Measurements from ENCODE around the gene ANKRD39. TPM values are rescaled to one million over a fixed set of nuclear protein-coding genes. Genes with fewer than 3 reads are reported as not detected.
"Not testable (repeated sequence)": the region's sequence is repeated elsewhere in the genome, so short reads cannot be mapped to it uniquely, and the experiment has no call there.

Gene ANKRD39
- total RNA-seq, 1 experiment from 2014 or later: 17.7 TPM

- no peak for DNase-seq (ENCODE audit: low spot score)
Observed at GRCh38 chr2:96870626-96871255, 12.9 kb upstream of the ANKRD39 start.

GRCh38 chr2:96869822-96870625 lies 12.2 kb upstream of the ANKRD39 start, which contains the start of gene SEMA4C:
Gene SEMA4C, minus strand, starts transcription at chr2:96870080. Its CDS starts 2,194 bp downstream, at chr2:96867886.
- DNase-seq (ENCODE audit: low spot score): no peak

GRCh38 chr2:96869281-96869821 lies 11.5 kb upstream of the ANKRD39 start:
- peak; percentile 52 for DNase-seq (ENCODE audit: low spot score)

- peak; percentile 93 for DNase-seq (ENCODE audit: low spot score)
Observed at GRCh38 chr2:96868555-96869280, 10.9 kb upstream of the ANKRD39 start.

GRCh38 chr2:96867756-96868554 lies 10.1 kb upstream of the ANKRD39 start:
- DNase-seq (ENCODE audit: low spot score): no peak

- DNase-seq (ENCODE audit: low spot score): no peak
Observed at GRCh38 chr2:96866986-96867755, 9.4 kb upstream of the ANKRD39 start.

- DNase-seq (ENCODE audit: low spot score): no peak
Observed at GRCh38 chr2:96866586-96866985, 8.8 kb upstream of the ANKRD39 start.

GRCh38 chr2:96866149-96866548 lies 8.3 kb upstream of the ANKRD39 start:
- no peak for DNase-seq (ENCODE audit: low spot score)

GRCh38 chr2:96865654-96866053 lies 7.8 kb upstream of the ANKRD39 start:
- DNase-seq (ENCODE audit: low spot score): no peak

GRCh38 chr2:96864343-96865091 lies 6.7 kb upstream of the ANKRD39 start:
- no peak for DNase-seq (ENCODE audit: low spot score)

- DNase-seq (ENCODE audit: low spot score): no peak
Observed at GRCh38 chr2:96863575-96864342, 5.9 kb upstream of the ANKRD39 start.

GRCh38 chr2:96863056-96863455 lies 5.2 kb upstream of the ANKRD39 start:
- not testable (repeated sequence) for DNase-seq (ENCODE audit: low spot score)

GRCh38 chr2:96861074-96861473 lies 3.3 kb upstream of the ANKRD39 start:
- no peak for DNase-seq (ENCODE audit: low spot score)

GRCh38 chr2:96860065-96861029 lies 2.5 kb upstream of the ANKRD39 start:
- DNase-seq (ENCODE audit: low spot score): no peak

GRCh38 chr2:96859681-96860064 lies 1.9 kb upstream of the ANKRD39 start:
- DNase-seq (ENCODE audit: low spot score): no peak

- no peak for DNase-seq (ENCODE audit: low spot score)
Observed at GRCh38 chr2:96859099-96859649, 1.4 kb upstream of the ANKRD39 start.
